Measurements from ENCODE around the gene CSMD2. TPM values are rescaled to one million over a fixed set of nuclear protein-coding genes. Genes with fewer than 3 reads are reported as not detected.

The CSMD2 gene
- total and polyA plus RNA-seq, 2 of the 8 experiments (the other 6 are each of a cell fraction or from before 2014, with no cell fraction given): 7.0 to 14.7 TPM

DNA sequence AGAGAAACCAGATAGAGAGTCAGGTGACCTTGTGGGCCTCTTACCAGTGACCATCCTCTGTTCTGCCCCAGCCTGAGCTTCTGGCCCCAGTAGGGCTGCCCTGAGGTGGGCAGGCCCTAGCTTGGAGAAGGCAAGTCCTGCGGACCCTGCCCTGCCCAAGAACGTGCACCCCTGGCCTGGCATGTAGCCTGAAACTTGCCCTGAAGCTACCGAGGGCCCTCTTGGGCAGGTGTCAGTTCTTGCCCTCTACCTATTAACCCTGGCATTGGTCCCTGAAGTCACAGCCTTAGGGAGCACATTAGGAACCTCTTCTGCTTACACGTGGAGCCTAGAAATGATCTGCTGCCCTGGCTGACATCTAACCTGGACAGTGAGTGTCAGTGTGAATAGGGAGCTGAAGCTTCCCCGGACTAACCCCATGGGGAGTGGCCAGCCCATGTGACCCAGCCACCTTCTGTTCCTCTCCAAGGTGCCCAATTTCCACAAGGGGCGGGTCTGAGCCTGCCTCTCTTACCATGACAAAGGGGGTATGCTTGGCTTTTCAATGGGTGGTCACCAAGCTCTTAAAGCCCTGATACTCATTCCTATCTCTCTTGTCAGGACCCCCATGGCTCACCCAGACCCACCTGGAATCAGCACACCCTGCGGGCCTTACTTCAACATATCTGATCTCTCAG lies 529.6 kb downstream of the CSMD2 start (continued):
- TF ChIP-seq, protein P1, sequence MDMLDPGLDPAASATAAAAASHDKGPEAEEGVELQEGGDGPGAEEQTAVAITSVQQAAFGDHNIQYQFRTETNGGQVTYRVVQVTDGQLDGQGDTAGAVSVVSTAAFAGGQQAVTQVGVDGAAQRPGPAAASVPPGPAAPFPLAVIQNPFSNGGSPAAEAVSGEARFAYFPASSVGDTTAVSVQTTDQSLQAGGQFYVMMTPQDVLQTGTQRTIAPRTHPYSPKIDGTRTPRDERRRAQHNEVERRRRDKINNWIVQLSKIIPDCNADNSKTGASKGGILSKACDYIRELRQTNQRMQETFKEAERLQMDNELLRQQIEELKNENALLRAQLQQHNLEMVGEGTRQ (IDR thresholded peaks at IDR 0.05; ENCODE audit: low read length): peak; percentile 51
- no peak for TF ChIP-seq HDAC6 (IDR thresholded peaks at IDR 0.05; ENCODE audit: low read depth, low read length)
- no peak for TF ChIP-seq ASH2L (IDR thresholded peaks at IDR 0.05; ENCODE audit: low read length)
- no peak for TF ChIP-seq ZNF274 (IDR thresholded peaks at IDR 0.05; ENCODE audit: borderline replicate concordance, extremely low read depth, low read length)
- no peak for TF ChIP-seq SP1 (IDR thresholded peaks at IDR 0.05; ENCODE audit: low read depth, low read length)
- TF ChIP-seq TAF7 (optimal IDR thresholded peaks at IDR 0.05; ENCODE audit: borderline replicate concordance, low read depth, low read length): no peak
- 0 out of 3 replicates have a peak, but pooled peaks of 1 of the 2 experiments have one; percentile 17 for TF ChIP-seq EP300 (IDR thresholded peaks at IDR 0.05; ENCODE audit: borderline replicate concordance in 1 of 2, low read depth in 2 of 2, low read length in 2 of 2)
